HG02571 (cell line): ENCODE results near the gene KIR2DL1.
"Not testable (repeated sequence)": the region's sequence is repeated elsewhere in the genome, so short reads cannot be mapped to it uniquely, and the experiment has no call there.

Experiments
- ATAC-seq: cut with Tn5 transposase; IDR thresholded peaks from one replicate; pipeline ENCODE4 v1.9.1; 2021; ENCODE audit warnings: mild to moderate bottlenecking, moderate library complexity; ENCODE audit not compliant: unreplicated experiment

KIR2DL1 gene

GRCh38 chr19:54771018-54771960, 1.7 kb downstream of the KIR2DL1 start:
- ATAC-seq: not testable (repeated sequence)

DNA sequence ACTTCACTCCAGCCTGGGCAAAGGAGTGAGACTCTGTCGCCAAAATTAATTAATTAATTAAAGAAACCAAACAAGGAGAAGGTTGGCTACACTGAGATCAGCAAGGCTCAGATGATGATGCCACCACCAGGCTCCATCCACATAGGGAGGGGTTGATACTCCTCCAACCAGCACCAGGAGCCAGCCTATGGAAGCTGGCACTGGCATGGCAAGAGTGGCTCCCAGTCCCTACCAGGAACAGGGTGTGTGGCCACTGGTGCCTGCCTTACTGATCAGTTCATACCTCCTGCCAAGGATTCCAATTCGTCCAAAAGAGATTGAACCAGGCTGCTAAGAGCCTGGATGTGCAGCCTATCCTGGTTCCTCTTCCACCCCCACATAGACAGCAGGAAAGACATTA, 3.1 kb downstream of the KIR2DL1 start:
- ATAC-seq: not testable (repeated sequence)

- ATAC-seq: not testable (repeated sequence)
These were observed 5.7 kb downstream of the KIR2DL1 start for GRCh38 chr19:54775095-54775815.

- not testable (repeated sequence) for ATAC-seq
These were observed 6.2 kb downstream of the KIR2DL1 start for GRCh38 chr19:54775830-54776229.

DNA sequence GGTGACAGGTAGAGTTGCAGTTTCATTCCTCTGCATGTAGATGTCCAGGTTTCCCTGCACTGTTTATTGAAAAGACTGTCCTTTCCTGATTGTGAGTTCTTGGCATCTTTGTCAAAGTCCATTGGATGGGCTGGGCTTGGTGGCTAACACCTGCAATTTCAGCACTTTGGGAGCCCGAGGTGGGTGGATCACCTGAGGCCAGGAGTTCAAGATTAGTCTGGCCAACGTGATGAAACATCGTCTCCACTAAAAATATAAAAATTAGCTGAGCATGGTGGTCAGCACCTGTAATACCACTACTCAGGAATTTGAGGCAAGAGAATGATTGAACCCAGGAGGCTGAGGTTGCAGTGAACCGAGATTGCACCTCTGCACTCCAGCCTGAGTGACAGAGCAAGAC, 8.3 kb downstream of the KIR2DL1 start:
- ATAC-seq: not testable (repeated sequence)

GRCh38 chr19:54778896-54779295, 9.3 kb downstream of the KIR2DL1 start:
- not testable (repeated sequence) for ATAC-seq

GRCh38 chr19:54782916-54783315, 13.3 kb downstream of the KIR2DL1 start:
- not testable (repeated sequence) for ATAC-seq

GRCh38 chr19:54786091-54786723, 16.6 kb downstream of the KIR2DL1 start:
- ATAC-seq: not testable (repeated sequence)

DNA sequence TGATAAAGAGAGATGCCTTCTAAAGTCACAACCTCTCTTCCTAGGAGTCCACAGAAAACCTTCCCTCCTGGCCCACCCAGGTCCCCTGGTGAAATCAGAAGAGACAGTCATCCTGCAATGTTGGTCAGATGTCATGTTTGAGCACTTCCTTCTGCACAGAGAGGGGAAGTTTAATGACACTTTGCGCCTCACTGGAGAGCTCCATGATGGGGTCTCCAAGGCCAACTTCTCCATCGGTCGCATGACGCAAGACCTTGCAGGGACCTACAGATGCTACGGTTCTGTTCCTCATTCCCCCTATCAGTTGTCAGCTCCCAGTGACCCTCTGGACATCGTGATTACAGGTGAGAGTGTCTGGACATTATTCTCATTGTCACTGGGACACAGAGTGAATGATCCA, 18.6 kb downstream of the KIR2DL1 start:
- not testable (repeated sequence) for ATAC-seq

GRCh38 chr19:54790711-54791110, 21.1 kb downstream of the KIR2DL1 start:
- no peak for ATAC-seq

DNA sequence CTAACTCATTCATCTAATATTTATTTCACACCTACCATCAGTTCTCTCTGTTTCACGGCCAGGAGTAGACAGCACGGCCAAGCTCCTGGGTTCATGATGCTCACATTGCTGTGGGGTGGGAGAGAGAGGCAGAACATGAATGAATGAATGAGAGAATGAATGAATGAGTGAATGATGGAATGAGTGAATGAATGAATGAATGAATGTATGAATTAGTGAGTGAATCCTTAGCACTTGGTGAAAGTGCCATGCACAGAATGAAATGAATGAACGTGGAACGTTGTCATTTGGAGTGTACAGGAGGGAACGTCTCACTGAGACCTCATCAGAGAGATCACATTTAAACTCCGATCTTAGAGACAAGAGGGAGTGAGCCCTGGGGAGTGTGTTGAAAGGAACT, 21.9 kb downstream of the KIR2DL1 start:
- ATAC-seq: no peak

- ATAC-seq: no peak
These were observed 23.2 kb downstream of the KIR2DL1 start for GRCh38 chr19:54792814-54793213.

GRCh38 chr19:54795758-54796157, 26.2 kb downstream of the KIR2DL1 start:
- ATAC-seq: no peak

DNA sequence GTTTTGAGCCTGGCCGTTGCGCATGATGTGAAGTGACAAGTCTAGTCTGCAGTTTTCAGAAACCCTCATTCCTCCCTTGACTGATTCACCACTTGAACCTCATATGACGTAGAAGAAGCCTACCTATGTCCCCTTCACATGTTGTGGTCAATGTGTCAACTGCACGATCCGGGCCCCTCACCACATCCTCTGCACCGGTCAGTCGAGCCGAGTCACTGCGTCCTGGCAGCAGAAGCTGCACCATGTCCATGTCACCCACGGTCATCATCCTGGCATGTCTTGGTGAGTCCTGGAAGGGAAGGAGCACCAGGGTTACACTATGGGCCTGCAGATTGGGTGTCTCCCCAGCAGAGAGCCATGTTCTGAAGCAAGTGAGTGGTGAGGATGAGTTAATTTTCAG, 33.8 kb downstream of the KIR2DL1 start, which contains the start of gene KIR2DL4:
TSS of gene KIR2DL4 (plus strand) at position 201 of the 400 bp plus-strand sequence. CDS start at position 243, 42 bp downstream.
- ATAC-seq: no peak

GRCh38 chr19:54804101-54804500, 34.5 kb downstream of the KIR2DL1 start:
- no peak for ATAC-seq

DNA sequence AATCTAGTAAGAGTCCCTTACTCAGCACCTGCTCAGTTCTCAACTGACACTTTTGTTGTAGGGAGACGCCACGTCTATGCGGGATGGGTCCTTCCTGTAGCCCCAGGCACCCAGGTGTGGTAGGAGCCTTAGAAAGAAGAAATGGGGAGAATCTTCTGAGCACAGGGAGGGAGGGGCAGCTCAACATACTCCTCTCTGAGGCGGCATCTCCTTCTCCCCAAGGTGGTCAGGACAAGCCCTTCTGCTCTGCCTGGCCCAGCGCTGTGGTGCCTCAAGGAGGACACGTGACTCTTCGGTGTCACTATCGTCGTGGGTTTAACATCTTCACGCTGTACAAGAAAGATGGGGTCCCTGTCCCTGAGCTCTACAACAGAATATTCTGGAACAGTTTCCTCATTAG, 35.0 kb downstream of the KIR2DL1 start:
- ATAC-seq: no peak

GRCh38 chr19:54805665-54806515, 36.3 kb downstream of the KIR2DL1 start:
- no peak for ATAC-seq

- ATAC-seq: no peak
These were observed 36.9 kb downstream of the KIR2DL1 start for GRCh38 chr19:54806516-54806838.

GRCh38 chr19:54814571-54814970, 45.0 kb downstream of the KIR2DL1 start:
- ATAC-seq: not testable (repeated sequence)

- ATAC-seq: not testable (repeated sequence)
These were observed 46.7 kb downstream of the KIR2DL1 start, which contains the start of gene KIR3DL1 for GRCh38 chr19:54816251-54816650. KIR3DL1 (plus strand) TSS chr19:54816468.
